ENCODE data around the gene GADD45A.

Gene GADD45A

GRCh38 chr1:67682659-67683197 lies 2.3 kb upstream of the GADD45A start:
- DNase-seq (ENCODE audit: low spot score) = peak; percentile 56
- no peak for TF ChIP-seq CTCF (conservative IDR thresholded peaks at IDR 0.05; ENCODE audit: low read depth)
- POLR2A ChIA-PET (ENCODE audit: low non-redundant PET) = no interaction called here
- CTCF ChIA-PET = interaction anchor here (1.1 to 1.2 kb wide), 2 partner anchors 118 to 148 kb away, joined by 3 to 5 read pairs; no protein-coding TSS in a partner anchor
- no peak overlapping the region for H3K27ac ChIP-seq

GRCh38 chr1:67683316-67683715 lies 1.7 kb upstream of the GADD45A start:
- POLR2A ChIA-PET (ENCODE audit: low non-redundant PET) = no interaction called here
- peak; percentile 40 for DNase-seq (ENCODE audit: low spot score)

GRCh38 chr1:67683766-67684525 lies 1.1 kb upstream of the GADD45A start:
- H3K27ac ChIP-seq = peak overlapping the region; percentile 100
- POLR2A ChIA-PET (ENCODE audit: low non-redundant PET) = interaction anchor here (1.1 to 3.4 kb wide), 2 partner anchors 11 to 112 kb away, joined by 3 to 33 read pairs; no protein-coding TSS in a partner anchor
- no peak for TF ChIP-seq CTCF (conservative IDR thresholded peaks at IDR 0.05; ENCODE audit: low read depth)
- DNase-seq (ENCODE audit: low spot score) = peak; percentile 20
- CTCF ChIA-PET = interaction anchor here (1.6 kb wide), 1 partner anchor 149 kb away, joined by 6 read pairs; no protein-coding TSS in a partner anchor

More at GRCh38 chr1:67683316-67683715, 1.7 kb upstream of the GADD45A start:
- TF ChIP-seq CTCF (conservative IDR thresholded peaks at IDR 0.05; ENCODE audit: low read depth) = no peak
- H3K27ac ChIP-seq = no peak overlapping the region
- CTCF ChIA-PET = interaction anchor here (1.2 kb wide), 1 partner anchor 148 kb away, joined by 5 read pairs; no protein-coding TSS in a partner anchor

GRCh38 chr1:67684526-67685066 lies 405 bp upstream of the GADD45A start:
- peak overlapping the region; percentile 100 for H3K27ac ChIP-seq
- CTCF ChIA-PET = interaction anchor here (1.6 to 2.4 kb wide), 3 partner anchors 76 to 149 kb away, joined by 6 to 16 read pairs (median 7); no protein-coding TSS in a partner anchor
- POLR2A ChIA-PET (ENCODE audit: low non-redundant PET) = interaction anchor here (0.6 to 3.4 kb wide), 4 partner anchors 11 to 148 kb away, joined by 3 to 33 read pairs (median 4); no protein-coding TSS in a partner anchor
- no peak for TF ChIP-seq CTCF (conservative IDR thresholded peaks at IDR 0.05; ENCODE audit: low read depth)
- no peak for DNase-seq (ENCODE audit: low spot score)

GRCh38 chr1:67685558-67686266 lies 711 bp downstream of the GADD45A start:
- peak overlapping the region; percentile 100 for H3K27ac ChIP-seq
- no peak for DNase-seq (ENCODE audit: low spot score)
- ChIA-PET CTCF (interaction anchor here (0.6 to 2.4 kb wide), 6 partner anchors 75 to 153 kb away, joined by 3 to 16 read pairs (median 5); no protein-coding TSS in a partner anchor), POLR2A (ENCODE audit: low non-redundant PET) (interaction anchor here (0.6 to 3.4 kb wide), 4 partner anchors 27 to 124 kb away, joined by 3 to 33 read pairs (median 3); no protein-coding TSS in a partner anchor)
- TF ChIP-seq CTCF (conservative IDR thresholded peaks at IDR 0.05; ENCODE audit: low read depth) = no peak
